DND-41 (cell line): Measurements from ENCODE around the gene CLDN11.

ENCODE experiments used
- CTCF ChIP-seq: IDR thresholded peaks from 2 replicates; pipeline ENCODE4 v1.5.1; 2012; ENCODE audit warnings: borderline replicate concordance, low read length, moderate library complexity, mild to moderate bottlenecking; ENCODE audit not compliant: poor library complexity, severe bottlenecking; ENCODE audit errors: extremely low read depth
- EZH2 ChIP-seq: IDR thresholded peaks from 3 replicates; pipeline ENCODE4 v1.6.1; 2012; ENCODE audit warnings: borderline replicate concordance, low read depth, mild to moderate bottlenecking, moderate library complexity, low read length, inconsistent platforms; ENCODE audit not compliant: severe bottlenecking

- TF ChIP-seq EZH2: no peak
- no peak for TF ChIP-seq CTCF
These were observed 44.3 kb downstream of the CLDN11 start for GRCh38 chr3:170463011-170463410.
